HG03060 (cell line): ENCODE results near the gene C4orf51.
A peak's percentile ranks its signal among the peaks of the same experiment; 100 is the strongest.

Experiments
- ATAC-seq: cut with Tn5 transposase; IDR thresholded peaks from one replicate; pipeline ENCODE4 v1.9.1; 2021; ENCODE audit warnings: low read depth, moderate number of reproducible peaks; ENCODE audit not compliant: unreplicated experiment

Gene C4orf51

DNA sequence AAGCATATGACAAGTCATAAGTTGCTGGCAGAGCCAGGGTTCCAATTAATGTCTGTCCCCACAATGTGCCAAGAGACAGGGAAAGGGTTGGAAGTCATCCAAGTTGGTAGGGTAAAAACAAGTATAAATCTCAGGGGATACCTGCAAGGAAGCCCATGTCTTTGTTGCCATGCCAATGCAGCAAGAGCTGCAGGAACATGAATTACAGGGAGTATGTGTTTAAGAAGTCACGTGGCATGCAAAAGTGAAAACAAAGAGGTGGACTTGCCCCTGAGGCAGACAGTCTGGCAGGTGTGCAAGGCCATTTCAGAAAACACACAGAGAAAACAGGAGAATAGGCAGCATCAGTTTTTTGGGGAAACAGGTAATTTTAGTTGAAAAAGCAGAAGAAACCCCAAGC is 29.4 kb downstream of the C4orf51 start:
- ATAC-seq: no peak

DNA sequence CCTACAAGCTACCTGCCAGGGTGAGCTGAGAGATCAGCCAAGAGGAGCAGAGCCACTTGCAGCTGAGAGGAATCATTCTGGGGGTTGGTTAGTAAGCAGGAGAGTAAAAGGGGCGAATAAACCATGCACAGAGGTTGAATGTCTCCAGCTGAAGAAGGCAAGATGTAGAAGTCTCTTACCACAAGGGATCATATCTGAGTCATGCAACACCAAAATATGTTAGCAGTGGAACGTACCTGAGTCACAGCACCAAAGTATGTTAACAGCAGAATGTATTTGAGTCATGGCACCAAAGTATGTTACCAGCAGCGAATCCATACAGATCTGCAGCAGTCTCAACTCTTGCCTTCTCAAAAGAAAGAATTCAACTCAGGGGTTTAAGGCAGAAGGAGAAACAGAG is 29.9 kb downstream of the C4orf51 start:
- no peak for ATAC-seq

DNA sequence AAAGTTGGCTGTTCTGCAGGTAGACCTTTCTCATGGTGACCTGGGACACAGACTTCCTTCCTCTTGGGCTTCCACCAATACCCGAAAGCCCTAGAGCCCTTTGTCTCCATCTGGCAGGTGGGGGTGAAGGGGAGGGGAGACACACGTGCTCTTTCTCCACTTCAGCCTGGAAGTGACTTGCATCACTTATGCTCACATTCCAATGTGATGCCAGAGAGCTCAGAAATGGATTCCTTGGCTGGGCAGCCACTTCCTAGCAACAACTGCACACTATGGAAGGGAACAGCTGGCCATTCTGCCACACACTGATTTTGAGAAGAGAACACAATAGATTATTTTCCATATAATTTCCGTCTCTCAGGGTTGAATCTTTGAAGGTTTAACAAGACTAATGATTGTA is 36.3 kb downstream of the C4orf51 start:
- ATAC-seq: no peak

DNA sequence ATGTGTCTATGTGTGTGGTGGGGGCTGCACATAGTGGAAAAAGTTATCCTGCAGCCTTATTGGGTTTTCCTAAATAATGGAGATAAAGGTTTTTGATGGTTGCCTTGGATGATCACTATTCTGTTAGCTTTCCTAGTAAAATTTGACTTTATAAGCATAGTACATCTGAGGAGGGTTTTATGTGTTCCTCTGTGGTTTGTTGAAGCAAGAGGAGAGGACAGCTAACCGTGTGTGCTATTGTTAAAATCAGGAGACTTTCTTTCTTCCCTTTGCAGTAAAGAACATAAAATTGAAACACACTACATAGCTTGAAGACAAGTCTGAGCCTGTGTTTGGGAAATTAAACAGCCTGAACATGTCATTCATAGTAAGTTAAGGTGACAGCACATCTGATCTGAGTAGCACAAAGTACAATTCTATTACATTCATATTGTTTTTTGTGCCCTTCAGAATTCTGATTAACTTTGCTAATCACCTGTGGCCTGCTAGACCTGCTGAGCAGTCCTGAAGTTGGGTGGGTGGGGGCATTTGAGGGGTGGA is 36.8 kb downstream of the C4orf51 start:
- no peak for ATAC-seq

DNA sequence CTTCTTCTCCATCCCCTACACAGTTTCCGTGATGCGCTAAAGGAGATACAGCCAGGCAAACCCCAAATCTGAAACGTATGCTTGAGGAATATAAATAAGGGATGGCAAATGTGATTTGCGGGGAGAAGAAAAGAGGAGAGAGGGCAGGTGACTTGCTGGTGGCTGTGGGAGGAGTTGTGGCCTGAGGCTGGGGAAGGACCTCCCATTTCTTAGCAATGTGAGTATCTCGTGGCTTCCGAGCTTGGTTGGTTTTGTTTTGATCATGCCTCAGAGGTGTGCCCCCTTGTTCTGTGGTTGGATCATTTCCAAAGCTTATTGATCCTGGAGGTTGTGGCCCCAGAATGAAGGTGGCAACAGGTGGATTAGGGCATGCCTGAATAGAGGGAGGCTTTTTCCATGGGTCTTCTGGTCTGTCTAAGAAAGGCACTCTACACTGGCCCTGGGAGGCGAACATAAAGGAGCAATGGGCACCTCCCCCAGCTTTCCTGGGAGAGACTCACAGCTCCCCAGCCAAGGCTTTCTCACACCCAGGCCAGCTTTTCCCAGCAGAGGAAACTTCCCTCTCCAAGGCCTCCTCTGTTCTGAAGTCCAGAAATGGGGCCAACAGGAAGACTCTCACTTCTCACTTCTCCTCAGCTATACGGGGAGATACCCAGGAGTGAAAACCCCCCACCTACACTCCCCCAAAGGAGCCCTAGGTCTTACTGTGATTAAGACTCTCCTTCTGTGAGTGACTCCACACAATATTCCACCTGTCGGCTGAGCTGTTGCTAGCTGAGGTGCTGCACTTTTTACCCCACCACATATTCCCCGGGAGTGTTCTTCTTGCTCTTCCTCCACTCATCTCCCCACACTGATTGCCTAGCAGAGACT is 40.0 kb downstream of the C4orf51 start:
- peak; percentile 52 for ATAC-seq

DNA sequence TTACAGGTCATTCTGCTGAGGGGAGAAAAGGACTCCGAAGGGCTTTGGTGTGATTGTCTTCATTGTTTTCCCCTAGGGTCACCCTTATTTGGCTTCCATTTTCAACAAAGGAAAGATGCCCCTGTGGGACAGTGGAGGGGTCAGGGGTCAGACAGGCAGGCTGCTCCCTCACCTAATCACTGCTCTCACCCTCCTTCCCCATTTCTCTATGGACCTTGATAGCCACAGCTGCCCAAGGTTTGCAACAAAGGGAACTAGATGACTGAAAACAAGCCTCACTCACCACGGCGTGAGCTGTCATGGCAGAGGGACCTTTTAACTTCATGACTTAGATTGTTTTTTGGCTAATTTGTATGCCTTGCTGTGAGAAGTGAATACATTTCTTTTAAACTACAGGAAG is 40.7 kb downstream of the C4orf51 start:
- ATAC-seq: no peak

DNA sequence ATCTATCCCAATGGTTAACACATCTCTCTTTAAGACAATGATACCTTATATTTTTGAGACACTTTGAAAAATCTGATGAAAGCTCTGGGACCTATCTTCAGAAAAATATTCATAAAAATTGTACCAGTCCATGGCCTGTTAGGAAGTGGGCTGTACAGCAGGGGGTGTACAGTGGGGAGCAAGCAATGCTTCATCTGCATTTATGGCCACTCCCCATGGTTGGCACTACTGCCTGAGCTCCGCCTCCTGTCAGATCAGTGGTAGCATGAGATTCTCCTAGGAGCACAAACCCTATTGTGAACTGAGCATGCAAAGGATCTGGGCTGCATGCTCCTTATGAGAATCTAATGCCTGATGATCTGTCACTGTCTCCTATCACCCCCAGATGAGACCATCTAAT is 42.6 kb downstream of the C4orf51 start:
- ATAC-seq: no peak

DNA sequence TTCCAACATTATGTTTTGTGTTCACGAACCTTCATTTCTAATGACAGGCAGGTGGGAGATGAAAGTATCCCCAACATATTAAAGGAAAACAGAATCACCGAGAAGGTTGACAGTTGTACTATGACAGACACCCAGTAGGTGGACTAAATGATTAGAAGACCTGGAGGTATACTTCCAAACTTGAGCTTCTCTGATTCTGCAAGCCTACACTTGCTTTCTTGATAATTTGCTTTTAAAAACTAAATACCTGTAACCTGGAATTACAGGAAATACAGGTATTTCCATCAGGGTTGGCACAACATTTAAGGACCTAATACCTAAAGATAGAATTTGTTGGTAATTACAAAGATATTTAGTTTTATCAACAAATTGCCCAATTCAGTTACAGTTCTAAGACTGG is 43.4 kb downstream of the C4orf51 start:
- ATAC-seq: no peak

DNA sequence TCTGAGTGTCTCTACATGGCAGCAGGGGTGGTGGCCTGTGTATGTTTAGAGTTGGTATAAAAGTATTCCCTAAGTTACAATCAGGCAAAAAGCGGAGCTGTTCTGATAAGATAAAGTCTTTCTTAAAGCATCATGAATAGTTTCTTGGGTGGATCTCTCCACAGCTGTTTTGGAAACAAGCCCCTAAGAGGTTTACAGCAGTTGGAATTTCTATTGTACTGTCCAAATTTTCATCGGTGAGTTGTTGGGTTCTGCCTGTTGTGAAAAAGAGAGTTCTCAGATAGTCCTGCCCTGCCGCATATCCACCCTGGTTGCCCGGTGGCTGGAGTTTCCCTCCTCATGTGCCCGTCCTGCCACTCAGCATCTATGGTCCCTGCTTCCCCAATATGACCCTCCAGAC is 50.1 kb downstream of the C4orf51 start:
- ATAC-seq: no peak

DNA sequence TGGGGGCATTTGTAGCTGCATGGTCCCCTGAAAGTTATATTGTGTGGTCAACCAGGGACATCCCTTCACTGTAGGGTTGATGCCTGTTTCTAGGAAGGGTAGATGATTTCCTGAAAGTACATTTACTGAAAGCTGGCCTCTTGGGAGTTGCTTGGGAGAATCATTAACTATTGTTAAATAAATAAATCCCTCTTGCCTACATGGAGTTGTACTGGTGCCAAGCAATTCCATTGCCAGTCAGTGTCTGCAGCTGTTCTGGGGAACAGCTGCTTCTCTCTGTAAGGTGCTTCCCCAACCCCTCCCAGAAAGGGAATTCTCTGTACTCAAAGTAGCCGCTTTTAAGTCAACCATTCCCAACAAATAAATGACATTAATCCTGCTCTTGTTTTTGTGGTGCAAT is 51.1 kb downstream of the C4orf51 start:
- ATAC-seq: no peak

DNA sequence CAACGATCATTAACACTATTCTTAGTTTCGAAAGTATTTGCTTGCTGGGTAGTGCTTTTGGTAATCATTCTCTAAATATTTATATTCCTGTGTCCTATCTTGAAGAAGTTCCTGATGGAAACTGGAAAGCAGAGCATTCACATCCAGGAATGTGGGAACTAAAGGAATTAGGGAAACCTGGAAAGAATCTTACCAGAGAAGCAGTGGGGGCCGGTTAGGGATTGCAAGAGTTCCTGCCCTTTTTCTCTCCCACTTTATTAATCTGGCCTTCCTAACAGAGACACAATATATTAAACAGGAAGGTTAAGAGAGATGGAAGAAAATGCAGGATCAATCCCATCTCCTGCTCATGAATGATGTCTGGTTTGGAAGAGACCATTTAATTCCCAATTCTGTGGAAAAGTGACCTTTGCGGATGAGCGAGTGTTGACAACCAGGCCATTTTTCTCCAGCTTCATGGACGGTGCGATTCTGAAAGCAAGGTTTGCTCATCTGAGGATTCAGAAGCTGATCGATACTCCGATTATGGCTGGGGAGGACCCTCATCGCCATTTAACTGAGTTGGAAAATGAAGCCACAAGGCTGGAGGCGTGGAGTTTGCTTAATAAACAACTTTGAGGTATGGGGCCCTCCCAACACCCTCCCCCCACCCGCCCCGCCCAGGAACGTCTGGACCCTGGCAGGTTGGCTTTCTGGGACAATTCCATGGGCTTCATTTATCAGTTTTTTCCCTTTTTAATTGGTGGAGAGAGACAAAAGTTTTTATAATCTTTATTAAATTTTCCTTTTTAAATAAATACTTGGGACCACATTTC is 52.3 kb downstream of the C4orf51 start:
- ATAC-seq: no peak

DNA sequence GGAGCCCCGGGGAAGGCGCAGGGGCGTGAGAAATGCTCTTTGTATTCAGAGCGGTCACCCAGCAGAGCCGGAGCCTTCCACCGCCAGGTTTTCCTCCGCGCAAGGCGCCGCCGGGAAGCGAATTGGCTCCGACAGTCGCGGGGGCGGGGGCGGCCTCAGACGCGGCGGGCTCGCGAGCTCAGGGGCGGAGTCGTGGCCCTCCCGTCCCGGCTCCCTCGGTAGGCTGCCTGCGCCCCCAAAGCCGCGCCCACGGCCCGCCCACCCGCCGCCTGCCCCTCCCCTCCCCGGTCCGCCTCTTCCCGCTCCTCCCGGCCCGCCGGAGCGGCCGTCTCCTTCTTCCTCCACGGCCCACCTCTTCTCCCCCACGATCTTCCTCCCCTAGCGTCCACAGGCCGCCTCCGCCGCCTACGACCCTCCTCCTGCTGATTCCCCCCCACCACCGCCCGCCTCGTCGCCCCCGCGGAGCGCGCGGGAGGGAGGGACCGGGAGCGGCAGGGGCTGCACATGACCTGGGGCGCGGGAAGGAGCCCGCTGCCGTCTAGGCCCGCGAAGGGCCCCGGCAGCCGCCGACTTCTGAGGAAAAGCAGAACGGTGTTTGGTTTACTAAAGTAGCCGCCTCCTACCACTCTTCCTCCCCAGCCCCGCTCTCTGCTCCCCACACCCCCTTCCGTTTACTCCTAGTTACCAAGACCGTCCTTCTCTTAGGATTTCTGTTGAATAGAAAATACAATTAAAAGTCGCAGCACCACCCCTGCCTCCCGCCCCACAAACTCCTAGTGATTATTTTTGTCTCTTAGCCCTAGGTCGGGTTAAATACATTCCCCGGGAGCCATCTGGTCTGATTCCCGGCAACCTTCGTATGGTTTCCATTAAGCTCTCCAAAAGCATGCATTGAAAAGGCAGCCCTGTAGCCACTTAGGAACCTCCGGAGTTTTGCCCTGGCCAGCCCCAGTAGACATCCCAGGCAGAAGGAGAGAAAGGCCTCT is 53.2 kb downstream of the C4orf51 start:
- no peak for ATAC-seq

DNA sequence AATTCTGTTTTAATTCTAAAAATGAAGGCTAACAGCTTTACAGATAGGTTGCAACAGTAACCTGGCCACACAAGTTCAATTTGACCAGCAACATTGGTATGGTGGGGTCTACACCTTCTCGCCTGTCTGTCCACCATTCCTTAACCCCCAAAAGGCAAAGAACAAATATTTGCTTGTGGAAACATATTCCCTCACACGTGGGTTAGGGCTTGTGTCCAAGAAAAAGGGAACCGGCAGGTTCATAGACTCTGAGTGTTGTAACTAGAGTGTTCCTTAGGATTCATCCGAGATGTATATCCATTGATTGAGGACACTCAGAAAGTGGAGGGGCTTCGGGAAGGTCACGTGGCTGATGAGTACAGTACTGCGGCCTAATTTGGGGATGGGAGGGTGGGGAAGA is 54.1 kb downstream of the C4orf51 start:
- ATAC-seq: no peak

DNA sequence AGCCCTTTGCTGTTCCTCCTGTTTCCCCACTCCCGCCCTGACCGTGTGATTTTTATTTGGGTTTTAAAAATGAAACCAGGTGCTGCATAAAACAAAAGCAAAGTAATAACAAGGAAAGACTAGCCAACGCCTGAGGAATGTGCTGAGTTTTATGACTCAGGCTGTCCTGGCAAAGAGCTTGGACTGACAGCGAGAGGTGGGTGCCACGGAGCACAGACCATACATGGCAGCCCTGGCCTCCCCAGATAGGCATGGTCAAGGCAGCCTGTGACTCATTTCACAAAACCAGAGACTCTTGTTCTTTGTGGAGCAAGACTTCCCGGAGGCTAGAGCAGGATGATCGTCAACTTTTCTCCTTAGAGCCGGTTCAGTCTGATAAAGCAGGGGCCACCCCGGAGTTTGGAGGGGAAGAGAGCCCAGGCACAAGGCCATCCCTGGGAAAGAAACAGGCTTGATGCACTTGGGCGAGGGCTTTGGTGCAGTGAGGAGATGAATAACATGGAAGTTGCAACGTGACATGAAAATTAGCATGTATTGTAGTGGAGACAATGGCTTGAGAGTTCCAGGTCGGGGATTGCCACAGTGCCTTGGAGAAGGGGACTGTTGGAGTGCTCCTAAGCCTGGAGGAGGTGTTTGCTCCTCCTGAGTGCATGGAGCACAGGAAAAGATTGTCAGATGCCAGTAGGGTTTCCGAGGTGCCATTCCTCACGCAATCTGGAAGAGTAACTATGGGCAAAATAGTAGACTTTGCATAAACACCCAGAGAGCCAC is 54.8 kb downstream of the C4orf51 start:
- peak; percentile 54 for ATAC-seq

DNA sequence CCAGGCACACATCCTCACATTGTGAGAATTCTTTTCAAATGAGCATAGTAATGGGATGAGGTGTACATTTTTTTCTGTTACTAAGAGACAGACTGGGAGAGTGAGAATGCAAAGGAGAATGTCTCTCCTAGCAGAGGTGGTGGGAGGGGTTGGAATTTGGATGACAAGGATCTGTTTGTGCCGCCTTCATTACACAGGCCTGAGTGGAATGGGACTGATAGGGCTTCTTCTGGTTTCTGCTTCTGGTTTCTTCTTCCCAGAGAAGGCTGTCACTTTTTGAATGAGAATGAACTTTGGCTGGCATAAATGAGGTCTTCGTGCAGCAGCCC is 55.4 kb downstream of the C4orf51 start:
- no peak for ATAC-seq

DNA sequence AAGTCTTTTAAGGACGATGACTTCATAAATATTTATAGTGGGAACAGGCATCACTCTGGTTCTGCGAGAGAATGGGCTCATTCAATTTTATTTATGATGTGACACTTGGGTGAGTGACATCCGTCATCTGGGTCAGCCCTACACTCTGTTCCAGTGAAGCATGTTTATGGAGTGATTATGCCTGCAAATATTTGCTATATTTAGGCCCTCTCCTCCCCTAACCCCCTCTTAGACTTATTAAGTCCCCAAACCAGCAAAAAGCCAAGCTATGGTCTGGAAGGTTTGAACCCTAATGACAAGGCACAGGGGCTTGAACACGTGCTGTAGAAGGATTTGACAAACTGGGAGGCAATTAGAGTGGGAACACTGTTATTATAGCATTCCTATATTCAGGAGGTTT is 55.9 kb downstream of the C4orf51 start:
- no peak for ATAC-seq

DNA sequence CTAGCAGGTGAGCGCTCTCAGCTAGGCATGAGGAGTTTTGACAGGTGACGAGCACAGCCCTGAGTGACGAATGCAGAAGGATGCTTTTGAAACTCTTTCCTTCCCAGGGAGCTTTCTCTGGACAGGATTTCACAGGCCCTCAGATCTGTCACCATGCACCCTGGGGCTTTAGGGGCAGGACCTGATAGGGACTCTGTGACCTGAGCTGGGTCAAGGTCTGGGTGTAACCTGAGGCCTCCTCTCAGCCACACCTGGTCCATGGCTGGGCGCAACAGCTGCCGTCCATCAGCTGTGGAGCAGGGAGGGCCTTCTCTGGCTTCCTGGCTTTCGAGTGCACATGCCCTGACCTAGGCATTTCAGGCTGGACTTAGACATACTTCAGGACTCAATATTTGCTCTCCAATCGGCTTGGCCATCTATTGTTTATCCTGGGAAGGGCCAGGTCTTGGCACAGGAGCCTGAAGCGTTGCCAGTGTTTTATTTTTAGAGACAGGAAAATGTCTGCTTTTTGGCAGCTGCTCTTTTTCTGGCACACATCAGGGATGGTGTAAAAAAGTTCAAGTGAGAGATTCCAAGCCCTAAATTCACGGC is 56.4 kb downstream of the C4orf51 start:
- no peak for ATAC-seq

DNA sequence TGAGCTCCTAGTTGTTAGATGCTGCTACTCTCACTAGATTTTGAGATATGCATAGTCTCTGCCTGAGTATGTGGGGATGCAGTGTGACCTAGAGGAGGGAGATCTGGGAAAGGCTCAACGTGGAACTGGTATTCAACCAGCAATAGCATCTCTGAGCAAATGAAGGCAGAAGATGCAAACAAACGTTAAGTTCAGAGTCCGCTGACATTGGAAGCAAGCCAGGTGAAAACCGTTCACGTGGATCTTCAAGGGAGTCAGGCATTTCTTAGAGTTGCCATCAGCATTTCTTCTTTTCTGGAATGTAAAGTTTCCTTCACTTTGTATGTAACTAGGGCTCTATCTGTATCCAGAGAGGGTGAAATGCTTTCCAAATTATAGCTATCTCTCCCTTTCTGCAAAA is 59.9 kb downstream of the C4orf51 start:
- no peak for ATAC-seq

DNA sequence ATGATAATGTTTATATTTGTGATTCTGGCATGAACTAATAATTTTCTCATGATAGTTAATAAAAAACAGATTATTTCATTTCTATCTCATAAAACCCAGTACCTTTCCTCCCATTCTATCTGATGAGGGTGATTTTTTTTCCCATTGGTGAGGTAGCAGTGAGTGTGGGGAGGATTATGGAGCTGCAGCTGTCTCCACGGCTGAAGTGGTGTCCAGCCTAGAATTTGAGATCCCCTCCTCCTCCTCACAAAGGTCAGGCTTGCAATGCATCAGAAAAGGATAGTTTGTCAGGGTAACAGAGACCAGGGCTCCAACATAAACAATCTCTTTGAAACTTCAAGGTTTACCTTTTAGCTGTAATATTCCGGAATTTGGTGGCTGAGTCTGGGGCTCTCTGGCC is 60.9 kb downstream of the C4orf51 start:
- no peak for ATAC-seq
